HepG2 (cell line): ENCODE results near the gene NOTCH3. TPM values are rescaled to one million over a fixed set of nuclear protein-coding genes. Genes with fewer than 3 reads are reported as not detected.

ENCODE experiments used
- CHCHD3 ChIP-seq: sonication (generic); formaldehyde crosslinking; IDR thresholded peaks from 2 replicates; pipeline ENCODE4 v1.8.0; 2022; ENCODE audit warnings: mild to moderate bottlenecking, missing genetic modification reagents, moderate library complexity
- EEA1 ChIP-seq: sonication (generic); formaldehyde crosslinking; IDR thresholded peaks from 2 replicates; pipeline ENCODE4 v1.5.1; 2020; ENCODE audit warnings: mild to moderate bottlenecking, missing genetic modification reagents, borderline replicate concordance
- FOSL1 ChIP-seq: sonication (generic); formaldehyde crosslinking; IDR thresholded peaks from 2 replicates; pipeline ENCODE4 v1.9.0; 2021; ENCODE audit warnings: missing genetic modification reagents, borderline replicate concordance
- HNRNPH1 ChIP-seq: fragments of 200-400 bp; formaldehyde crosslinking; optimal IDR thresholded peaks from 2 replicates; pipeline ENCODE3; 2017; ENCODE audit warnings: mild to moderate bottlenecking, low read depth, low read length
- HNRNPUL1 ChIP-seq: fragments of 200-400 bp; formaldehyde crosslinking; IDR thresholded peaks from 2 replicates; pipeline ENCODE4 v1.6.1; 2017; ENCODE audit warnings: low read depth, mild to moderate bottlenecking, low read length, moderate library complexity
- HOXA3 ChIP-seq: sonication (generic); formaldehyde crosslinking; IDR thresholded peaks from 2 replicates; pipeline ENCODE4 v1.5.0; 2020; ENCODE audit warnings: missing genetic modification reagents
- LCORL ChIP-seq, 2 experiments: fragments of 450-650 bp in 1 of 2; sonication (generic) in 1 of 2; formaldehyde crosslinking in 1 of 2; IDR thresholded peaks; 2 replicates each; pipeline versions ENCODE4 v1.5.0 to v1.6.1; 2017 to 2020; ENCODE audit warnings: antibody characterized with exemption in 1 of 2, missing genetic modification reagents in 1 of 2
- MYC ChIP-seq: sonication (generic); formaldehyde crosslinking; IDR thresholded peaks from 2 replicates; pipeline ENCODE4 v1.9.0; 2021; ENCODE audit warnings: missing genetic modification reagents, borderline replicate concordance
- NCOA5 ChIP-seq: sonication (generic); formaldehyde crosslinking; IDR thresholded peaks from 2 replicates; pipeline ENCODE4 v1.4.0; 2020; ENCODE audit warnings: missing genetic modification reagents
- NFIC ChIP-seq: IDR thresholded peaks from 2 replicates; pipeline ENCODE4 v1.6.1; 2012; ENCODE audit warnings: mild to moderate bottlenecking, low read length, inconsistent platforms
- NR2F1 ChIP-seq, 2 experiments: fragments of 450-650 bp in 1 of 2; formaldehyde crosslinking in 1 of 2; IDR thresholded peaks; 2 replicates each; pipeline versions ENCODE4 v1.5.0 to v1.6.1; 2016 to 2020; ENCODE audit warnings: mild to moderate bottlenecking in 1 of 2, missing compliant biosample characterization in 1 of 2, missing genetic modification reagents in 1 of 2, moderate library complexity in 1 of 2
- SAP130 ChIP-seq: IDR thresholded peaks from 2 replicates; pipeline ENCODE4 v1.6.1; 2016; ENCODE audit warnings: low read depth
- TOE1 ChIP-seq: sonication (generic); formaldehyde crosslinking; IDR thresholded peaks from 2 replicates; pipeline ENCODE4 v1.4.0; 2020; ENCODE audit warnings: mild to moderate bottlenecking, missing genetic modification reagents
- ZHX2 ChIP-seq, 2 experiments: sonication (generic) in 1 of 2; formaldehyde crosslinking in 1 of 2; IDR thresholded peaks; 2 replicates each; pipeline versions ENCODE4 v1.6.1 to v1.9.0; 2014 to 2022; ENCODE audit warnings: antibody characterized with exemption in 1 of 2, borderline replicate concordance in 1 of 2, inconsistent platforms in 1 of 2, low read depth in 1 of 2, missing genetic modification reagents in 1 of 2
- ZNF576 ChIP-seq: sonication (generic); formaldehyde crosslinking; IDR thresholded peaks from 2 replicates; pipeline ENCODE4 v1.4.0; 2020; ENCODE audit warnings: mild to moderate bottlenecking, missing genetic modification reagents
- polyA plus RNA-seq, 8 experiments: library from polyadenylated mRNA; depleted of rRNA in 3 of 8; stranded (reverse) in 7 of 8; unstranded in 1 of 8; fragments of >200 nt; fragmentation: Illumina TruSeq in 4 of 8; extraction: Trizol in 4 of 8; gene quantifications; 2 replicates each; pipeline versions ENCODE4 v1.2.1 to v1.2.3, GENCODE V29; 2011 to 2016; ENCODE audit warnings: low read depth in 4 of 8, missing spikeins in 1 of 8, mixed read lengths in 1 of 8; ENCODE audit not compliant: insufficient read depth in 1 of 8
- total RNA-seq, 5 experiments: library from RNA; depleted of rRNA; stranded (reverse); fragments of >200 nt; fragmentation: Illumina TruSeq; extraction: Trizol; gene quantifications; 2 replicates each; pipeline ENCODE4 v1.2.3, GENCODE V29; 2016; ENCODE audit warnings: low read depth in 1 of 5
- TF ChIP-seq, protein P1 (sequence below): sonication (generic); formaldehyde crosslinking; IDR thresholded peaks from 2 replicates; pipeline ENCODE4 v1.5.0; 2020; ENCODE audit warnings: missing genetic modification reagents
- TF ChIP-seq, protein P2 (sequence below): sonication (generic); formaldehyde crosslinking; IDR thresholded peaks from 2 replicates; pipeline ENCODE4 v1.5.0; 2020; ENCODE audit warnings: missing genetic modification reagents

Gene NOTCH3
- total and polyA plus RNA-seq, 2 of the 13 experiments (the other 11 are each of a cell fraction or from before 2014, with no cell fraction given), result 0.09 to 0.28 TPM

- TF ChIP-seq, protein P1, sequence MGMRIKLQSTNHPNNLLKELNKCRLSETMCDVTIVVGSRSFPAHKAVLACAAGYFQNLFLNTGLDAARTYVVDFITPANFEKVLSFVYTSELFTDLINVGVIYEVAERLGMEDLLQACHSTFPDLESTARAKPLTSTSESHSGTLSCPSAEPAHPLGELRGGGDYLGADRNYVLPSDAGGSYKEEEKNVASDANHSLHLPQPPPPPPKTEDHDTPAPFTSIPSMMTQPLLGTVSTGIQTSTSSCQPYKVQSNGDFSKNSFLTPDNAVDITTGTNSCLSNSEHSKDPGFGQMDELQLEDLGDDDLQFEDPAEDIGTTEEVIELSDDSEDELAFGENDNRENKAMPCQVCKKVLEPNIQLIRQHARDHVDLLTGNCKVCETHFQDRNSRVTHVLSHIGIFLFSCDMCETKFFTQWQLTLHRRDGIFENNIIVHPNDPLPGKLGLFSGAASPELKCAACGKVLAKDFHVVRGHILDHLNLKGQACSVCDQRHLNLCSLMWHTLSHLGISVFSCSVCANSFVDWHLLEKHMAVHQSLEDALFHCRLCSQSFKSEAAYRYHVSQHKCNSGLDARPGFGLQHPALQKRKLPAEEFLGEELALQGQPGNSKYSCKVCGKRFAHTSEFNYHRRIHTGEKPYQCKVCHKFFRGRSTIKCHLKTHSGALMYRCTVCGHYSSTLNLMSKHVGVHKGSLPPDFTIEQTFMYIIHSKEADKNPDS, result no peak
- TF ChIP-seq FOSL1 (CRISPR knock-in tag) (no peak), HOXA3 (CRISPR knock-in tag) (peak; percentile 34; the same call in 1 of the 2 replicates), MYC (CRISPR knock-in tag) (0 out of 2 replicates have a peak, but pooled peaks have one; percentile 29), HNRNPUL1 (no peak), LCORL (IDR thresholded peaks at IDR 0.05) (no peak), LCORL (CRISPR knock-in tag; IDR thresholded peaks at IDR 0.05) (no peak), NCOA5 (CRISPR knock-in tag) (no peak), TOE1 (no peak), ZHX2 (IDR thresholded peaks at IDR 0.05; ENCODE audit: low read depth) (no peak), ZHX2 (CRISPR knock-in tag; IDR thresholded peaks at IDR 0.05; ENCODE audit: borderline replicate concordance) (no peak), SAP130 (CRISPR knock-in tag) (peak; percentile 52), CHCHD3 (CRISPR knock-in tag) (no peak), EEA1 (CRISPR knock-in tag) (no peak; the same call in 1 of the 2 replicates), NR2F1 (CRISPR knock-in tag; IDR thresholded peaks at IDR 0.05) (no peak), NFIC (no peak), HNRNPH1 (no peak), ZNF576 (CRISPR knock-in tag) (no peak)
- TF ChIP-seq, protein P2, sequence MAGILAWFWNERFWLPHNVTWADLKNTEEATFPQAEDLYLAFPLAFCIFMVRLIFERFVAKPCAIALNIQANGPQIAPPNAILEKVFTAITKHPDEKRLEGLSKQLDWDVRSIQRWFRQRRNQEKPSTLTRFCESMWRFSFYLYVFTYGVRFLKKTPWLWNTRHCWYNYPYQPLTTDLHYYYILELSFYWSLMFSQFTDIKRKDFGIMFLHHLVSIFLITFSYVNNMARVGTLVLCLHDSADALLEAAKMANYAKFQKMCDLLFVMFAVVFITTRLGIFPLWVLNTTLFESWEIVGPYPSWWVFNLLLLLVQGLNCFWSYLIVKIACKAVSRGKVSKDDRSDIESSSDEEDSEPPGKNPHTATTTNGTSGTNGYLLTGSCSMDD (CRISPR knock-in tag), result 0 out of 2 replicates have a peak, but pooled peaks have one; percentile 35
These were observed 20.1 kb downstream of the NOTCH3 start (continued) for GRCh38 chr19:15180451-15181390.
